H9 (cell line): Measurements from ENCODE around the gene FAM110A. TPM values are rescaled to one million over a fixed set of nuclear protein-coding genes. Genes with fewer than 3 reads are reported as not detected.

Experiments used
- DNase-seq: peaks from one replicate; pipeline ENCODE4 v3.0.0-alpha.2; 2017
- H2AFZ ChIP-seq: one replicate; pipeline ENCODE4 v1.6.1; 2013; ENCODE audit warnings: mild to moderate bottlenecking, low read length, control low read depth, moderate library complexity
- H2AK5ac ChIP-seq: 2 replicates; pipeline ENCODE4 v1.6.1; 2013; ENCODE audit warnings: low read length, control low read depth, mixed read lengths; ENCODE audit not compliant: insufficient read length
- H2BK120ac ChIP-seq: one replicate; pipeline ENCODE4 v1.6.1; 2013; ENCODE audit warnings: low read depth, mild to moderate bottlenecking, low read length, control low read depth, inconsistent platforms; ENCODE audit not compliant: poor library complexity, severe bottlenecking
- H2BK12ac ChIP-seq: 2 replicates; pipeline ENCODE4 v1.6.1; 2013; ENCODE audit warnings: low read length, control low read depth, mixed read lengths, low read depth; ENCODE audit not compliant: insufficient read length
- H2BK15ac ChIP-seq: 2 replicates; pipeline ENCODE4 v1.6.1; 2013; ENCODE audit warnings: low read depth, low read length, control low read depth
- H2BK20ac ChIP-seq: one replicate; pipeline ENCODE4 v1.6.1; 2013; ENCODE audit warnings: low read depth, mild to moderate bottlenecking, low read length, control low read depth, inconsistent platforms; ENCODE audit not compliant: poor library complexity, severe bottlenecking
- H2BK5ac ChIP-seq: 2 replicates; pipeline ENCODE4 v1.6.1; 2013; ENCODE audit warnings: low read length, control low read depth, mixed read lengths; ENCODE audit not compliant: insufficient read length
- H3K14ac ChIP-seq: 2 replicates; pipeline ENCODE4 v1.6.1; 2013; ENCODE audit warnings: low read length, control low read depth; ENCODE audit not compliant: insufficient read depth
- H3K18ac ChIP-seq: 2 replicates; pipeline ENCODE4 v1.6.1; 2013; ENCODE audit warnings: low read depth, mild to moderate bottlenecking, mixed read lengths, low read length, control low read depth; ENCODE audit not compliant: insufficient read length
- H3K23ac ChIP-seq: 2 replicates; pipeline ENCODE4 v1.6.1; 2013; ENCODE audit warnings: low read length, control low read depth, mixed read lengths, low read depth; ENCODE audit not compliant: insufficient read length
- H3K23me2 ChIP-seq: 2 replicates; pipeline ENCODE4 v1.6.1; 2013; ENCODE audit warnings: low read depth, mild to moderate bottlenecking, mixed read lengths, low read length, control low read depth; ENCODE audit not compliant: insufficient read length, poor library complexity, severe bottlenecking
- H3K27ac ChIP-seq: 2 replicates; pipeline ENCODE4 v1.5.1; 2013; ENCODE audit warnings: low read length, control low read depth, mixed read lengths, low read depth; ENCODE audit not compliant: insufficient read length
- H3K27me3 ChIP-seq: 2 replicates; pipeline ENCODE4 v1.6.1; 2013; ENCODE audit warnings: low read length, control low read depth, inconsistent platforms; ENCODE audit not compliant: insufficient read depth
- H3K4ac ChIP-seq: 2 replicates; pipeline ENCODE4 v1.6.1; 2013; ENCODE audit warnings: low read depth, mild to moderate bottlenecking, control low read depth, inconsistent platforms, low read length, moderate library complexity
- H3K4me1 ChIP-seq: 2 replicates; pipeline ENCODE4 v1.6.1; 2013; ENCODE audit warnings: low read length, control low read depth, inconsistent platforms; ENCODE audit not compliant: insufficient read depth
- H3K4me2 ChIP-seq: 2 replicates; pipeline ENCODE4 v1.6.1; 2013; ENCODE audit warnings: low read length, control low read depth, mixed read lengths; ENCODE audit not compliant: insufficient read length, insufficient read depth
- H3K56ac ChIP-seq: 2 replicates; pipeline ENCODE4 v1.6.1; 2013; ENCODE audit warnings: low read depth, mild to moderate bottlenecking, mixed read lengths, low read length, control low read depth; ENCODE audit not compliant: insufficient read length
- H3K79me1 ChIP-seq: 2 replicates; pipeline ENCODE4 v1.6.1; 2013; ENCODE audit warnings: low read depth, mild to moderate bottlenecking, moderate library complexity, low read length, control low read depth, inconsistent platforms; ENCODE audit not compliant: insufficient read depth, poor library complexity, severe bottlenecking
- H3K79me2 ChIP-seq: 2 replicates; pipeline ENCODE4 v1.6.1; 2013; ENCODE audit warnings: low read length, control low read depth, inconsistent platforms; ENCODE audit not compliant: insufficient read depth
- H3K9ac ChIP-seq: 2 replicates; pipeline ENCODE4 v1.6.1; 2013; ENCODE audit warnings: low read length, control low read depth, mixed read lengths; ENCODE audit not compliant: insufficient read length; ENCODE audit errors: extremely low read depth
- H3K9me3 ChIP-seq: one replicate; pipeline ENCODE4 v1.6.1; 2013; ENCODE audit warnings: low read depth, low read length, inconsistent platforms; ENCODE audit not compliant: control insufficient read depth
- H3T11ph ChIP-seq: one replicate; pipeline ENCODE4 v1.6.1; 2013; ENCODE audit warnings: mild to moderate bottlenecking, low read length, control low read depth, inconsistent platforms
- H4K20me1 ChIP-seq: one replicate; pipeline ENCODE4 v1.6.1; 2013; ENCODE audit not compliant: control insufficient read depth, insufficient read length, insufficient read depth
- H4K5ac ChIP-seq: 2 replicates; pipeline ENCODE4 v1.6.1; 2013; ENCODE audit warnings: low read depth, mild to moderate bottlenecking, mixed read lengths, low read length, control low read depth; ENCODE audit not compliant: insufficient read length
- H4K8ac ChIP-seq: replicated peaks from 2 replicates; pipeline ENCODE4 v1.6.1; 2013; ENCODE audit warnings: low read length, control low read depth, mixed read lengths, low read depth; ENCODE audit not compliant: insufficient read length
- H4K91ac ChIP-seq: 2 replicates; pipeline ENCODE4 v1.6.1; 2013; ENCODE audit warnings: low read depth, mild to moderate bottlenecking, moderate library complexity, mixed read lengths, low read length, control low read depth; ENCODE audit not compliant: insufficient read length
- H3K27ac Mint-ChIP-seq, 3 experiments: 2 replicates in 2 of 3; 3 replicates in 1 of 3; pipeline ENCODE4 v1.8.0; 2020 to 2021; ENCODE audit warnings: mixed read lengths in 3 of 3, mild to moderate bottlenecking in 1 of 3, moderate library complexity in 1 of 3
- H3K27me3 Mint-ChIP-seq: 2 replicates; pipeline ENCODE4 v1.8.0; 2021; ENCODE audit warnings: low read depth, mild to moderate bottlenecking, moderate library complexity, mixed read lengths
- H3K36me3 Mint-ChIP-seq, 3 experiments: 2 replicates in 2 of 3; 3 replicates in 1 of 3; pipeline ENCODE4 v1.8.0; 2020 to 2021; ENCODE audit warnings: low read depth in 3 of 3, mixed read lengths in 3 of 3; ENCODE audit not compliant: insufficient read depth in 1 of 3
- H3K4me1 Mint-ChIP-seq, 2 experiments: 2 replicates each; pipeline ENCODE4 v1.8.0; 2020; ENCODE audit warnings: mixed read lengths in 2 of 2
- H3K4me3 Mint-ChIP-seq, 2 experiments: 2 replicates in 1 of 2; 3 replicates in 1 of 2; pipeline ENCODE4 v1.8.0; 2020 to 2021; ENCODE audit warnings: mild to moderate bottlenecking in 2 of 2, mixed read lengths in 2 of 2, moderate library complexity in 1 of 2
- H3K9me3 Mint-ChIP-seq, 2 experiments: 2 replicates in 1 of 2; 3 replicates in 1 of 2; pipeline ENCODE4 v1.8.0; 2020; ENCODE audit warnings: mild to moderate bottlenecking in 2 of 2, mixed read lengths in 2 of 2, moderate library complexity in 1 of 2
- CTCF ChIP-seq: fragments of 200-600 bp; sonication (generic); conservative IDR thresholded peaks from 3 replicates; pipeline ENCODE4 v1.8.0; 2021; ENCODE audit warnings: antibody characterized with exemption, mild to moderate bottlenecking
- WGBS: extraction: QIAGEN DNeasy Blood & Tissue Kit; methylation state at CpG from one replicate; pipeline ENCODE4 v1.1.7; 2013; ENCODE audit warnings: missing lambda C conversion rate, low lambda C conversion rate, mixed read lengths; ENCODE audit not compliant: insufficient read length; ENCODE audit errors: extremely low coverage; 5-methylcytosine and 5-hydroxymethylcytosine counted together
- total RNA-seq: library from RNA; stranded (reverse); gene quantifications from 2 replicates; pipeline ENCODE4 v1.2.1, GENCODE V29; 2021

The FAM110A gene
- total RNA-seq, 1 experiment from 2014 or later: 10.3 TPM

- Histone ChIP-seq H3K23ac (no peak overlapping the region), H3K79me1 (no peaks in the 10 kb centered on the region), H3K9ac (no peak overlapping the region), H2BK5ac (no peak overlapping the region), H3K14ac (no peak overlapping the region), H3K4me1 (peaks cover 3% of the 10 kb centered on the region; the same call in 1 of the 2 replicates), H4K5ac (no peak overlapping the region), H3K27ac (no peak overlapping the region), H3K9me3 (peaks cover 27% of the 10 kb centered on the region), H2BK20ac (no peak overlapping the region), H3K18ac (no peak overlapping the region), H4K91ac (no peak overlapping the region), H3K23me2 (no peaks in the 10 kb centered on the region), H4K8ac (no peak overlapping the region), H2AK5ac (no peak overlapping the region), H2BK15ac (no peak overlapping the region), H3K4me2 (no peak overlapping the region), H2BK120ac (no peak overlapping the region), H3K56ac (no peak overlapping the region), H3K27me3 (no peaks in the 10 kb centered on the region), H3K4ac (no peak overlapping the region), H4K20me1 (no peaks in the 10 kb centered on the region), H2BK12ac (no peak overlapping the region), H2AFZ (no peak overlapping the region), H3K79me2 (no peaks in the 10 kb centered on the region), H3T11ph (no peak overlapping the region)
- TF ChIP-seq CTCF: no peak
- peaks cover 14 to 31% (median 17%) of the 10 kb centered on the region in 3 experiments for H3K36me3 Mint-ChIP-seq
- no peak overlapping the region for H3K27ac Mint-ChIP-seq
- DNase-seq: no peak
- peaks cover 9% of the 10 kb centered on the region for H3K27me3 Mint-ChIP-seq
- peaks cover 37% of the 10 kb centered on the region in 2 experiments for H3K9me3 Mint-ChIP-seq
- WGBS: no CpG with 5 or more reads among the region's 1 CpG
- H3K4me3 Mint-ChIP-seq: no peak overlapping the region
- peaks cover 39 to 48% of the 10 kb centered on the region in 2 experiments for H3K4me1 Mint-ChIP-seq
These were observed 45.7 kb upstream of the FAM110A start for GRCh38 chr20:787825-788224.
